GM10248 (cell line): Measurements from ENCODE around the gene ILKAP.
"Not testable (repeated sequence)": the region's sequence is repeated elsewhere in the genome, so short reads cannot be mapped to it uniquely, and the experiment has no call there.

Experiments used
- CTCF ChIA-PET: fragments of 300-600 bp; sonication (Branson Sonifier 250); formaldehyde crosslinking; extraction: SDS; loops from one replicate; lab custom pipeline; 2021; ENCODE audit warnings: antibody characterized with exemption; lab: Yijun Ruan, JAX
- POLR2A ChIA-PET: fragments of 350-650 bp; sonication (Branson Sonifier 250); formaldehyde crosslinking; extraction: SDS; loops from one replicate; lab custom pipeline; 2020; ENCODE audit warnings: antibody characterized with exemption; lab: Yijun Ruan, JAX
- DNase-seq: peaks from one replicate; pipeline ENCODE4 v3.0.0; 2012; ENCODE audit errors: extremely low spot score
- CTCF ChIP-seq: IDR thresholded peaks from 2 replicates; pipeline ENCODE4 v1.5.1; 2012; ENCODE audit warnings: mild to moderate bottlenecking, low read depth; ENCODE audit errors: extremely low read depth, missing control alignments, control extremely low read depth

Gene ILKAP

DNA sequence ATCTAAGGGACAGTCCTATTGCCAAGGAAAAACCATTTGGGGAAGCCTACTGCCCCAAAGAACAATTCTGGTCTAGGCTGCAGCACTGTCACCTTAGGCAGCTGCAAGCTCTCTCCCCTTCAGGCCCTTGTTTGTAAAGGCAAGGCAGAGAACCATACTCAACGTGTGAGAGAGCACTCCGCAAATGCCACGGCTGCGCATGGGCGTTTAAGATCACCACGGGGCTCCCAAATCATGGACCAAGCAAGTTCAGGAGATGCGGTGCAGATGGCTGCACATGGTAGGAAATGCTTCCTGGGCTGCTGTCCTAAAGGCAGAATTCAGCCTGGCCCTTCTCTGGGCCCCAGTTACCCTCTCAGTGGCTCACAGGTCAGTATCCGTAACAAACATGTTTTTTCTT, 29.2 kb downstream of the ILKAP start:
- no peak for DNase-seq
- CTCF ChIA-PET = interaction anchor here (0.9 kb wide), 1 partner anchor 11 kb away, joined by 3 read pairs; no protein-coding TSS in a partner anchor
- POLR2A ChIA-PET = no interaction called here
- no peak for TF ChIP-seq CTCF

GRCh38 chr2:238173692-238174091, 29.8 kb downstream of the ILKAP start:
- ChIA-PET CTCF (interaction anchor here (0.9 kb wide), 1 partner anchor 11 kb away, joined by 3 read pairs; no protein-coding TSS in a partner anchor), POLR2A (no interaction called here)
- no peak for DNase-seq
- TF ChIP-seq CTCF = no peak

- POLR2A ChIA-PET = no interaction called here
- TF ChIP-seq CTCF = no peak
- CTCF ChIA-PET = no interaction called here
- DNase-seq = no peak
Observed at GRCh38 chr2:238172439-238172838, 31.1 kb downstream of the ILKAP start.

- TF ChIP-seq CTCF = no peak
- ChIA-PET POLR2A (no interaction called here), CTCF (no interaction called here)
- no peak for DNase-seq
Observed at GRCh38 chr2:238171575-238172187, 31.8 kb downstream of the ILKAP start.

GRCh38 chr2:238171072-238171431, 32.4 kb downstream of the ILKAP start:
- CTCF ChIA-PET, DNase-seq, POLR2A ChIA-PET: not testable (repeated sequence)

GRCh38 chr2:238170386-238171071, 33.0 kb downstream of the ILKAP start:
- TF ChIP-seq CTCF = no peak
- CTCF ChIA-PET = no interaction called here
- DNase-seq = no peak
- POLR2A ChIA-PET = no interaction called here

DNA sequence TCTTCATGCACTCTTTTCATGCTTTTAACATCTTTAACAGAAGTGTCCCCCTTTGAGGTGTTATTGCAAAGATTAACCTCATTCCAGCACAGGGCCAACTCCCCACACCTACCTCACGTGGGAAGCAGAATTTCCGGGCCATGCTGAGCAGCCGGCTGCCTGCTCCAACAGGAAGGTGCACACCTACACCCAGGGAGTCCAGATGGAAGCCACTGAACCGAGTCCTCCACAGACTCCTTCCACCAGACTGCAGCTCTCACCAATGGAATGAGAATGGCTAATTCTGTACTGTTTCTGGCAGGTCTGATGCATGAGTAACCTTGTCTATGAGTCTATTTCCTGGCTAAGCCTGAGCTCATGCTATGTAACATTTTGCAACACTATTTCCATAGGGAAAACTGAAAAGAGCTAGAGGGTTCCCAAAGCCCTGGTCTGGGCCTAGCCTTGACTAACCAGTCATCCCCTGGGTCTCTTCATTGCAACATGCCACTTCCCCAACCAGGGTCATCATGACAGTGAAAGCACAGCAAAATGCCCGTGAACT, 33.7 kb downstream of the ILKAP start:
- POLR2A ChIA-PET = no interaction called here
- no peak for DNase-seq
- no peak for TF ChIP-seq CTCF
- CTCF ChIA-PET = no interaction called here
